HFF-Myc (cell line): Measurements from ENCODE around the gene ECHDC3.

ENCODE experiments used
- DNase-seq: peaks from one replicate; pipeline ENCODE4 v3.0.0-alpha.2; 2011; ENCODE audit warnings: low read depth; ENCODE audit errors: extremely low read depth
- H3K4me3 ChIP-seq: replicated peaks from 2 replicates; pipeline ENCODE4 v1.5.1; 2011; ENCODE audit warnings: low read depth, mild to moderate bottlenecking, control low read depth, low read length
- TF ChIP-seq, protein P1 (sequence below): IDR thresholded peaks from 2 replicates; pipeline ENCODE4 v1.5.1; 2012; ENCODE audit warnings: mild to moderate bottlenecking, low read depth, low read length, control low read depth; ENCODE audit errors: missing control alignments

ECHDC3 gene

DNA sequence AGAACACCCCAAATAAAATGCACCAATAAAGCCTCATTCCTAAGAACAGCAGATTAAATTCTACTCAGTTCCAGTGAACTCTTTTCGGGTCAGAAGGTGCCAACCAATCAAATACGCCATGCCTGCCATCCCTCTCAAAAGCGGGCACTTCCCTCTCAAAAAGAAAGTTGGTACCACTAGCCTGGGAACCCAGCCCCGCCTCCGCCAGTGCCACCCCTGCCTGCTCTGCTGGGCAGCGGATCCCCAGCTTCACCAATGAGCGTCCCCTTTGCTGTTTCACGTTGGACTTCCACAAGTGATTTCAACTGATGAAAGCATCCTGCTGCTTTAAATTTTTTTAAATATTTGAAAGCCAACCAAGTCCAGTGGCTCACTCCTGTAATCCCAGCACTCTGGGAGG lies 47.8 kb downstream of the ECHDC3 start:
- DNase-seq, result no peak
- TF ChIP-seq, protein P1, sequence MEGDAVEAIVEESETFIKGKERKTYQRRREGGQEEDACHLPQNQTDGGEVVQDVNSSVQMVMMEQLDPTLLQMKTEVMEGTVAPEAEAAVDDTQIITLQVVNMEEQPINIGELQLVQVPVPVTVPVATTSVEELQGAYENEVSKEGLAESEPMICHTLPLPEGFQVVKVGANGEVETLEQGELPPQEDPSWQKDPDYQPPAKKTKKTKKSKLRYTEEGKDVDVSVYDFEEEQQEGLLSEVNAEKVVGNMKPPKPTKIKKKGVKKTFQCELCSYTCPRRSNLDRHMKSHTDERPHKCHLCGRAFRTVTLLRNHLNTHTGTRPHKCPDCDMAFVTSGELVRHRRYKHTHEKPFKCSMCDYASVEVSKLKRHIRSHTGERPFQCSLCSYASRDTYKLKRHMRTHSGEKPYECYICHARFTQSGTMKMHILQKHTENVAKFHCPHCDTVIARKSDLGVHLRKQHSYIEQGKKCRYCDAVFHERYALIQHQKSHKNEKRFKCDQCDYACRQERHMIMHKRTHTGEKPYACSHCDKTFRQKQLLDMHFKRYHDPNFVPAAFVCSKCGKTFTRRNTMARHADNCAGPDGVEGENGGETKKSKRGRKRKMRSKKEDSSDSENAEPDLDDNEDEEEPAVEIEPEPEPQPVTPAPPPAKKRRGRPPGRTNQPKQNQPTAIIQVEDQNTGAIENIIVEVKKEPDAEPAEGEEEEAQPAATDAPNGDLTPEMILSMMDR, result no peak
- H3K4me3 ChIP-seq, result no peak overlapping the region

DNA sequence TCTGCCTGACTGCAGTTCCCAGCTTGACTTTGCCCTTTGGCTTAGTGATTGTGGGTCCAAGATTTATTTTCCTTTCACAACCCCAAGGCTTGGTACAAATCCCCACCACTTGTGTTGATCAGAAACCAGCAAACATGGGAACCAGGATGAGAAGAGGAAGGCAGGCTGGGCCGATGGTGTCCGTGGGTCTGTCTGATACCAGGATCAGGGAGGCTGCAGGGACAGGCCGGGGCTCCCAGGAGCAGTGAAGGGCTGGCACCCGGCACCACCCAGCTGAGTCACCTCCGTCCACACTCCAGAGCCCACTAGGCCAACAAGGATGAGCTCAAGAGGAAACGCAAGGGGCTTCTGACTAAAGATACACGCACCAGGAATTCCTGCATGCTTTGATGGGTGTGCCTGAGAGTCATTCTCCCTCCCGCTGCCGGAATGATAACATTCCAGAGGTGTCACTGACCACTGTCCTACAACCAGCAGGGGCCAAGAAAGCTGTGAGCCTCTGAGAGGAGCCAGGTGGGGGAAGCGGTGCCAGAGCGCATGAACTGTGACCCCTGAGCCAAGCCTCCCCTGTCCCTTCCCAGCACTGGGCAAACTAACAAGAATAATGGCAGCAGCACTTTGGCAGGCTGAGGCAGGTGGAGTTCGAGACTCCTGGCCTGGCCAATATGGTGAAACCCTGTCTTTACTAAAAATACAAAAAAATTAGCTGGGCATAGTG lies 51.7 kb downstream of the ECHDC3 start:
- no peak overlapping the region for H3K4me3 ChIP-seq
- TF ChIP-seq, protein P1, result no peak

GRCh38 chr10:11794566-11794965 lies 52.4 kb downstream of the ECHDC3 start:
- DNase-seq, result no peak
- TF ChIP-seq, protein P1, result no peak
- no peak overlapping the region for H3K4me3 ChIP-seq

More for the DNA sequence above, 51.7 kb downstream of the ECHDC3 start:
- DNase-seq, result no peak

DNA sequence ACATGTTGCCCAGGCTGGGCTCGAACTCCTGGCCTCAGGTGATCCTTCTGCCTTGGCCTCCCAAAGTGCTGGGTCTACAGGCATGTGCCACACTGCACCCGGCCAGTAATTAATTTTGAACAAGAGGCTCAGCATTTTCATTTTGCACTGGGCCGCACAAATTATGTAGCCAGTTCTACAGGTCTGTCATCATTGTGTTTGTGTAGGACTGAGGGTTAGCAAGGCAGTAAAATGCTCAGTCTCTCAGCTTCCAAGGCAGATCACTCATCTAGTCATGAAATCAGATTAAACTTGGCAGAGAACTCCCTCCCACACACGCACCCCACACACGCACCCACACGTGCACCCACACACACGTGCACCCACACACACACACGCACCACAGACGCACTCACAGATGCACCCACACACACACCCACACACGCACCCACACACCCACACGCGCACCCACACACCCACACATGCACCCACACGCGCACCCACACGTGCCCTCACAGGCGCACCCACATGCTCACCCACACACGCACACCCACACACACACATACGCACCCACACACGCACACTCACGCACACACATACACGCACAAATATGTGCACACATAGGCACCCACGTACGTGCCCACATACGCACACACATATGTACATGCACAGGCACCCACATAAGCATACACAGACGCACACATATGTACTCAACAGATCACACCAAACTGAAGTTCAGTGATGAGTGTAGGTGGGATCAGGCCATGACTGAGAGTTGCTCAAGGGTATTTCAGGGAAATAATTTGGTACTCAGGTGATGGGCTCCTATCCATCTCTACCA lies 53.1 kb downstream of the ECHDC3 start:
- H3K4me3 ChIP-seq, result no peak overlapping the region
- TF ChIP-seq, protein P1, result no peak
- DNase-seq, result no peak

DNA sequence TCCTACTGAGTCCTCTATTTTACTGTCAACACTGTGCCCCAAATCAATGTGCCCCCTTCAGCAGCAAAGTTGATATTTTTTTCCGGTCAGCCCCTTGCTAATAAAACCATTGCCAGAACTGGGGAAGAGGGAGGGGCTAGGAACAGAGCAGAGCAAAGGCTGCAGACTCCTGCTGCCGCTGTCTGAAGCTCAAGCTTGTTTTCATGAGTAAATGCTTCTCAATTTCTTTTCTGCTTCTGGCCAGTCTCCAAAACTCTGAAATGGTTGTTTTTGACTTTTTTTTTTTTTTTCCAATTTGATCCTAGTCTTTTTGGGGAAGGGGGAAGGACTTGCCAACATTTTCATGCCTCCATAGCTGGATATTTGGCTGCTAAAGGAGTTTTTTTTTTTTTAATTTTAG lies 54.3 kb downstream of the ECHDC3 start:
- TF ChIP-seq, protein P1, result no peak
- H3K4me3 ChIP-seq, result no peak overlapping the region
- no peak for DNase-seq

GRCh38 chr10:11797281-11797680 lies 55.1 kb downstream of the ECHDC3 start:
- TF ChIP-seq, protein P1, result no peak
- H3K4me3 ChIP-seq, result no peak overlapping the region
- no peak for DNase-seq
